Activated CD8-positive, alpha-beta memory T cell treated with anti-CD3 and anti-CD28 coated beads, Interleukin-2, amount 50 U/mL, for 48 hours (primary cell): ENCODE measurements around the gene SLCO2B1.
A peak's percentile ranks its signal among the peaks of the same experiment; 100 is the strongest.

Experiments
- DNase-seq: peaks from one replicate; pipeline ENCODE4 v3.0.0-alpha.2; 2020

The SLCO2B1 gene

GRCh38 chr11:75229466-75229865 lies 78.6 kb downstream of the SLCO2B1 start:
- peak; percentile 15 for DNase-seq

- peak; percentile 6 for DNase-seq
Observed at GRCh38 chr11:75230621-75231020, 79.7 kb downstream of the SLCO2B1 start.

GRCh38 chr11:75233754-75234172 lies 82.9 kb downstream of the SLCO2B1 start:
- peak; percentile 46 for DNase-seq

- no peak for DNase-seq
Observed at GRCh38 chr11:75236062-75236461, 85.2 kb downstream of the SLCO2B1 start.

GRCh38 chr11:75237050-75237449 lies 86.1 kb downstream of the SLCO2B1 start:
- DNase-seq: peak; percentile 26

- peak; percentile 44 for DNase-seq
Observed at GRCh38 chr11:75238595-75239440, 87.9 kb downstream of the SLCO2B1 start.

- peak; percentile 46 for DNase-seq
Observed at GRCh38 chr11:75239531-75240290, 88.8 kb downstream of the SLCO2B1 start.

GRCh38 chr11:75240311-75241035 lies 89.6 kb downstream of the SLCO2B1 start, which contains the start of gene TPBGL:
TPBGL (plus strand) TSS chr11:75240774; CDS start chr11:75241050, 276 bp downstream.
- DNase-seq: peak; percentile 62

- DNase-seq: peak; percentile 97
Observed at GRCh38 chr11:75241036-75241905, 90.4 kb downstream of the SLCO2B1 start.

- DNase-seq: no peak
Observed at GRCh38 chr11:75241906-75242644, 91.2 kb downstream of the SLCO2B1 start.

GRCh38 chr11:75242722-75243600 lies 92.1 kb downstream of the SLCO2B1 start:
- DNase-seq: peak; percentile 42

- DNase-seq: peak; percentile 44
Observed at GRCh38 chr11:75244052-75244814, 93.3 kb downstream of the SLCO2B1 start.

GRCh38 chr11:75245356-75246005 lies 94.6 kb downstream of the SLCO2B1 start:
- peak; percentile 44 for DNase-seq

GRCh38 chr11:75246006-75246670 lies 95.2 kb downstream of the SLCO2B1 start:
- DNase-seq: peak; percentile 44

- DNase-seq: peak; percentile 36
Observed at GRCh38 chr11:75246671-75247350, 95.9 kb downstream of the SLCO2B1 start.

GRCh38 chr11:75248924-75249256 lies 98.0 kb downstream of the SLCO2B1 start:
- no peak for DNase-seq

- no peak for DNase-seq
Observed at GRCh38 chr11:75249704-75250103, 98.8 kb downstream of the SLCO2B1 start.

GRCh38 chr11:75254326-75254725 lies 103.4 kb downstream of the SLCO2B1 start:
- DNase-seq: no peak
